ENCODE measurements around the gene COL15A1. TPM values are rescaled to one million over a fixed set of nuclear protein-coding genes. Genes with fewer than 3 reads are reported as not detected.
"Not testable (repeated sequence)": the region's sequence is repeated elsewhere in the genome, so short reads cannot be mapped to it uniquely, and the experiment has no call there.

COL15A1 gene
- total RNA-seq, 1 experiment from 2014 or later, result 7.6 TPM

GRCh38 chr9:98908897-98909634 is 34.6 kb upstream of the COL15A1 start:
- Histone ChIP-seq H3K27ac (peak overlapping the region; percentile 81), H3K4me1 (peaks cover 35% of the 10 kb centered on the region), H3K4me3 (no peak overlapping the region), H3K9me3 (replicated peaks) (no peaks in the 10 kb centered on the region), H3K27me3 (no peaks in the 10 kb centered on the region), H3K36me3 (no peaks in the 10 kb centered on the region)
- DNase-seq, result no peak

- Histone ChIP-seq H3K4me1 (peaks cover 35% of the 10 kb centered on the region), H3K9me3 (replicated peaks) (no peaks in the 10 kb centered on the region), H3K36me3 (no peaks in the 10 kb centered on the region), H3K27me3 (no peaks in the 10 kb centered on the region), H3K4me3 (no peak overlapping the region), H3K27ac (no peak overlapping the region)
- DNase-seq, result no peak
These were observed 33.8 kb upstream of the COL15A1 start for GRCh38 chr9:98909935-98910334.

GRCh38 chr9:98911042-98911441 is 32.7 kb upstream of the COL15A1 start:
- no peaks in the 10 kb centered on the region for H3K36me3 ChIP-seq
- no peaks in the 10 kb centered on the region for H3K9me3 ChIP-seq (replicated peaks)
- no peak overlapping the region for H3K4me3 ChIP-seq
- no peak for DNase-seq
- no peak overlapping the region for H3K27ac ChIP-seq
- H3K4me1 ChIP-seq, result peaks cover 32% of the 10 kb centered on the region
- H3K27me3 ChIP-seq, result no peaks in the 10 kb centered on the region

GRCh38 chr9:98911738-98912137 is 32.0 kb upstream of the COL15A1 start:
- not testable (repeated sequence) for H3K36me3 ChIP-seq; H3K4me3 ChIP-seq; DNase-seq; H3K27ac ChIP-seq; H3K27me3 ChIP-seq; H3K9me3 ChIP-seq (replicated peaks)
- H3K4me1 ChIP-seq, result peaks cover 29% of the 10 kb centered on the region

GRCh38 chr9:98912450-98912849 is 31.3 kb upstream of the COL15A1 start:
- no peaks in the 10 kb centered on the region for H3K27me3 ChIP-seq
- H3K4me1 ChIP-seq, result peaks cover 28% of the 10 kb centered on the region
- no peak for DNase-seq
- no peak overlapping the region for H3K4me3 ChIP-seq
- no peak overlapping the region for H3K27ac ChIP-seq
- no peaks in the 10 kb centered on the region for H3K36me3 ChIP-seq
- H3K9me3 ChIP-seq (replicated peaks), result no peaks in the 10 kb centered on the region

- H3K4me1 ChIP-seq, result peaks cover 23% of the 10 kb centered on the region
- no peak overlapping the region for H3K4me3 ChIP-seq
- H3K27me3 ChIP-seq, result no peaks in the 10 kb centered on the region
- no peaks in the 10 kb centered on the region for H3K36me3 ChIP-seq
- DNase-seq, result no peak
- H3K9me3 ChIP-seq (replicated peaks), result no peaks in the 10 kb centered on the region
- H3K27ac ChIP-seq, result no peak overlapping the region
These were observed 30.7 kb upstream of the COL15A1 start for GRCh38 chr9:98913044-98913443.

GRCh38 chr9:98913705-98914104 is 30.0 kb upstream of the COL15A1 start:
- no peak for DNase-seq
- Histone ChIP-seq H3K9me3 (replicated peaks) (no peaks in the 10 kb centered on the region), H3K36me3 (no peaks in the 10 kb centered on the region), H3K27ac (no peak overlapping the region), H3K4me3 (no peak overlapping the region), H3K27me3 (no peaks in the 10 kb centered on the region), H3K4me1 (peaks cover 19% of the 10 kb centered on the region)

GRCh38 chr9:98915599-98915998 is 28.1 kb upstream of the COL15A1 start:
- Histone ChIP-seq H3K27ac (no peak overlapping the region), H3K9me3 (replicated peaks) (no peaks in the 10 kb centered on the region), H3K4me3 (no peak overlapping the region), H3K4me1 (peaks cover 9% of the 10 kb centered on the region), H3K27me3 (no peaks in the 10 kb centered on the region), H3K36me3 (no peaks in the 10 kb centered on the region)
- no peak for DNase-seq

- H3K27ac ChIP-seq, result peak overlapping the region; percentile 29
- peak; percentile 91 to 94 for DNase-seq
- no peaks in the 10 kb centered on the region for H3K36me3 ChIP-seq
- H3K9me3 ChIP-seq (replicated peaks), result no peaks in the 10 kb centered on the region
- H3K27me3 ChIP-seq, result no peaks in the 10 kb centered on the region
- peaks cover 9% of the 10 kb centered on the region for H3K4me1 ChIP-seq
- 0 out of 2 replicates have a peak overlapping the region, but pooled peaks have one; percentile 6 for H3K4me3 ChIP-seq
These were observed 27.0 kb upstream of the COL15A1 start for GRCh38 chr9:98916660-98917059.

- Histone ChIP-seq H3K4me1 (peaks cover 11% of the 10 kb centered on the region), H3K36me3 (no peaks in the 10 kb centered on the region), H3K9me3 (replicated peaks) (no peaks in the 10 kb centered on the region), H3K27me3 (no peaks in the 10 kb centered on the region), H3K27ac (no peak overlapping the region), H3K4me3 (no peak overlapping the region)
- DNase-seq, result no peak
These were observed 25.8 kb upstream of the COL15A1 start for GRCh38 chr9:98917746-98918487.

- Histone ChIP-seq H3K4me1 (peaks cover 17% of the 10 kb centered on the region), H3K36me3 (no peaks in the 10 kb centered on the region), H3K27me3 (no peaks in the 10 kb centered on the region), H3K4me3 (no peak overlapping the region), H3K9me3 (replicated peaks) (no peaks in the 10 kb centered on the region), H3K27ac (no peak overlapping the region)
- DNase-seq, result no peak
These were observed 22.0 kb upstream of the COL15A1 start for GRCh38 chr9:98921732-98922131.

GRCh38 chr9:98922721-98923435 is 20.8 kb upstream of the COL15A1 start:
- Histone ChIP-seq H3K4me1 (peaks cover 16% of the 10 kb centered on the region; the same call in 1 of the 2 replicates), H3K4me3 (no peak overlapping the region), H3K27ac (no peak overlapping the region), H3K9me3 (replicated peaks) (no peaks in the 10 kb centered on the region), H3K36me3 (no peaks in the 10 kb centered on the region), H3K27me3 (no peaks in the 10 kb centered on the region)
- DNase-seq, result no peak

- Histone ChIP-seq H3K36me3 (no peaks in the 10 kb centered on the region), H3K9me3 (replicated peaks) (no peaks in the 10 kb centered on the region), H3K4me3 (no peak overlapping the region), H3K27ac (no peak overlapping the region), H3K27me3 (no peaks in the 10 kb centered on the region), H3K4me1 (peaks cover 18% of the 10 kb centered on the region)
- no peak for DNase-seq
These were observed 20.1 kb upstream of the COL15A1 start for GRCh38 chr9:98923451-98924123.

- H3K9me3 ChIP-seq (replicated peaks), result no peaks in the 10 kb centered on the region
- peaks cover 31% of the 10 kb centered on the region for H3K4me1 ChIP-seq
- H3K36me3 ChIP-seq, result no peaks in the 10 kb centered on the region
- H3K27ac ChIP-seq, result no peak overlapping the region
- DNase-seq, result no peak
- no peak overlapping the region for H3K4me3 ChIP-seq
- no peaks in the 10 kb centered on the region for H3K27me3 ChIP-seq
These were observed 18.5 kb upstream of the COL15A1 start for GRCh38 chr9:98924946-98925820.

All from SJCRH30 (cell line).